AG08396 (cell line): ENCODE measurements around the gene PTPN14.

Experiments used
- DNase-seq: peaks from one replicate; pipeline ENCODE4 v3.0.0; 2012; ENCODE audit warnings: low spot score, mixed read lengths

The PTPN14 gene

GRCh38 chr1:214568328-214568727, 16.9 kb upstream of the PTPN14 start:
- no peak for DNase-seq

GRCh38 chr1:214567481-214567980, 16.1 kb upstream of the PTPN14 start:
- DNase-seq = no peak

- DNase-seq = peak; percentile 63
Measured at GRCh38 chr1:214566158-214567104, 15.0 kb upstream of the PTPN14 start.

- no peak for DNase-seq
Measured at GRCh38 chr1:214565310-214565709, 13.9 kb upstream of the PTPN14 start.

DNA sequence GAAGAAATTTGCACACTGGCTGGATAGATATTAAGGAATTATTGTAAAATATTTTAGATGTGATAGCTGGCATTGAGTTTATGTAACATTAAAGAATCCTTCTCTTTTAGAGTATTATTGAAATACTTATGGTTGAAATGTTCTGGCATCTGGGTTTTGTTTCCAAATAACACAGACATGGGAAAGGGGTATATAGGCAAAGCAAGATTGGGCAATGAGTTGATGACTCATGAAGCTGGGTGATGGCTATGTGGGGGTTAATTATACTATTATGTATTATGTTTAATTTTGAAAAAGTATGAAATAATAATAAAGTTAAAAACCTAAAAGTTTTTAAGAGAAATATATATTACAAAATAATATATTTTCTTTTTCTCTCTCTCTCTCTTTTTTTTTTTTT, 12.5 kb upstream of the PTPN14 start:
- DNase-seq = no peak

- peak; percentile 63 for DNase-seq
Measured at GRCh38 chr1:214557952-214558735, 6.7 kb upstream of the PTPN14 start.

- no peak for DNase-seq
Measured at GRCh38 chr1:214553142-214553710, 1.8 kb upstream of the PTPN14 start.

DNA sequence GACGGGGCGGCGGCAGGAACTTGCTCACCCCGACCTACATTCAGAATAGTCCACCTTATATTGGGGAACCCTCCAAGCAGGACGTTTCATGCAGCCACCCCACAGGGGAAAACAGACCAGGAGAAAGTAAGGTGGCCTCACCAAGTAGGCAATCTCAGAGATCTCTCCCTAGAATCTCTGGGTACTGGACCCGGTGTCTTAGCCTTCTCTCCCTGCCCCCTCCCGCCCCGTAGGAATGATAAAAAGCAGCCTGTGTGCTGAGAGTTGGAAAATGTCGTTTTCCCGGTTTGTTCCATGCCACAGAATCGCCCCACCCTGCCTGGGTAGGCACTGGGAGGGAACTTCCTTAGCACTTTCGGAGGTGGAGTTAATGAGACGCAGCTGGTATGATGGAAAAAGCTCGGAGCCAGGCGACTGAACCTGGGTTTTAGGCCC, 789 bp upstream of the PTPN14 start:
- peak; percentile 77 for DNase-seq

DNA sequence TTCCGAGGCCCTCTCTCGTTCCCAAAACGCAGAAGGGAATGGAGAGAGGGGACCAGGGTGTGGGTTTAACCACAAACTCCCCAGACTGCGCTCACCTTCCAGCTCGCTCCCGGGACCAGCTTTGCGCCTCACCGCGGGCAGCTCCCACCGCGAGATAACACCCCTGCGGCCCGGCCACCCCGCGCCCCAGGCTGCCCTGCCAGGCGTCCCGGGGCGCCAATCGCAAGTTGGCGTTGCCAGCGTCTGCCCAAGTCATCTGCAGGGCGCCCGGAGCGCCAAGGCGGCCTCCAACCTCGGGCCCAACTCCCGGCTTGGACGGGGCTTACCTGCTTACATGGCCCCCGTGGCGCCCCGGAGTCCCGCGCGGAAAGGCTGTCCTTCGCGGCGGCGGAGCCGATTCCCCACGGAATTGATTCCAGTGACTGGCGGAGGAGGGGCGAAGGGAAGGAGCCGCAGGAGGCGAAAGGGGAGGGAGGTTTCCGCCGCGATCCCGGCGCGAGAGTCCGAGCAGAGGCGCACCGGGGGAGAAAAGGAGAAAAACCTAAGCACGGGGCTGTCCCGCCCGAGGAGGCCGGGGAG, 456 bp downstream of the PTPN14 start:
- DNase-seq = no peak

DNA sequence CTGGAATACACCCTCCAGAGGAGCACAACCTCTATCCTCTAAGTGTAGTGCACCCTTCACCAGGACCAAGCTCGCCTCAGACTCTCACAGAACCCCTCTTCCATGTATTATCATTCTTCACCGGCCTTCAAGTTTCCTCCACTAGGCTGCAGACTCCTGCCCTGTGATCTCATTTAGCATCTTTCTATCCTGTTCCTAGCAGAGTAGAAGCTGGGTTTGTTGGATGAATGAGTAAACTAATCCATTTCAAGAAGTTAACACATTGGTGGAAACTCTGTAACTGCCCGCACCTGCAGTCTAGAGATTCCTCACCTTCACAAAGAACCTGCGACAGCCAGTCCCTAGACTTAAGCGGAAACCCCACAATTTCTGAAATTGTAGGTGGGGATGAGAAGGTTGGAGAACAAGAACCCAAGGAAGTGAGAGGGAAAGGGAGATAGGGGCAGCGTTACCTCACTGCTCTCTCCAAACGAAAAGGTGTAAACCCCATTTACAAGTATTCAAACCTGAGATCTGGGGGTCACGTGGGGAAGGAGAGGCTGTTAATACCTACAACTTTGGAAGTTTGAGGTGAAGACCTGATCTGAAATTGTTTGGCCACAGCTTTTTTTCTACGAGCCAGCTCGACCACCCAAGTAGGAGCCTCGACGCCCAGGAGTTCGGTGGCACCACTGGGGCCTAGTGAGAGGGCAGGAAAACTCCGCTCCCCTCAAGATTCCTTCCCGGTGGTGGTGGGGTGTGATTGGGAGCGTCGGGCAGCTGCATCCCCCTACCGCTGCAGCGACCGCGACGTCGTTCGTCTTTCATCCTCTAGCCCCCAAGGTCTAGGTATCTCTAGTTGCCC, 1.2 kb downstream of the PTPN14 start:
- DNase-seq = peak; percentile 31

- no peak for DNase-seq
Measured at GRCh38 chr1:214549604-214550003, 1.8 kb downstream of the PTPN14 start.

GRCh38 chr1:214548988-214549387, 2.4 kb downstream of the PTPN14 start:
- DNase-seq = peak; percentile 35

GRCh38 chr1:214548271-214548670, 3.1 kb downstream of the PTPN14 start:
- no peak for DNase-seq

DNA sequence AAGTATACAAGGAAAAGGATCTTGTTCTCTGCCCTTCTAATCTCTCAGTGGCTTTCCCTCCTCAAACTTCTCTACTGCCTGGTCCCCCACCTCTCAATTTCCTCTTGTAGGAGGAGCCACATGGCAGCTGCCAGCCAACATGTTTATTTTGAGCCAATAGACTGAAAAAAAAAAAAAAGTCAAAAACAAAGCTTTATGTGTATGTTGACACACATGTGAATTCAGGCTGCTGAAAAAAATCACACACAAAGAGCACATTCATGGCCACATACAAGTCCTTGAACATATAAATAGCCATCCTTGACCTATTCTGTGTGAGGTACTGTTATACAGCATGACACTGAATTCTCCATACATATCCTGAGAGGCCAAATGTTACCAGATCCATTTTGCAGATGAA, 3.7 kb downstream of the PTPN14 start:
- DNase-seq = no peak

GRCh38 chr1:214546886-214547641, 4.3 kb downstream of the PTPN14 start:
- no peak for DNase-seq

DNA sequence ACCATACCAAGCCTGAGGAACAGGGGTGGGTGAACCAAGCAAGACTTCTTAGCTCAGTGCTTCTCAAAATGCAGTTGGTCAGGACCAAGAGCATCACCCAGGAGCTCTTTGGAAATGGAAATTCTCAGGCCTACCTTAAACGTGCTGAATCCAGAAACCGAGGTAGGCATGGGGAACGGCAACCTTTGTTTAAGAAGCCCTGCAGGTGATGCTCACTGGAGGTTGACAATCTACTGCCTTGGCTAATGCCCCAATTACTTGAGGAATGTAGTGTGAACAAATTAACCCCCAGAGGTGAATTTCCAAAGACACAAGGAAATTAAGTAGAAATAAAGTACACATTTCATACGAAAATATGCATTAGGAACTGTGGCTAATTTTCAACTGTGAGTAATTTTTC, 5.3 kb downstream of the PTPN14 start:
- no peak for DNase-seq

- no peak for DNase-seq
Measured at GRCh38 chr1:214545293-214545692, 6.1 kb downstream of the PTPN14 start.

GRCh38 chr1:214544791-214545190, 6.6 kb downstream of the PTPN14 start:
- no peak for DNase-seq

DNA sequence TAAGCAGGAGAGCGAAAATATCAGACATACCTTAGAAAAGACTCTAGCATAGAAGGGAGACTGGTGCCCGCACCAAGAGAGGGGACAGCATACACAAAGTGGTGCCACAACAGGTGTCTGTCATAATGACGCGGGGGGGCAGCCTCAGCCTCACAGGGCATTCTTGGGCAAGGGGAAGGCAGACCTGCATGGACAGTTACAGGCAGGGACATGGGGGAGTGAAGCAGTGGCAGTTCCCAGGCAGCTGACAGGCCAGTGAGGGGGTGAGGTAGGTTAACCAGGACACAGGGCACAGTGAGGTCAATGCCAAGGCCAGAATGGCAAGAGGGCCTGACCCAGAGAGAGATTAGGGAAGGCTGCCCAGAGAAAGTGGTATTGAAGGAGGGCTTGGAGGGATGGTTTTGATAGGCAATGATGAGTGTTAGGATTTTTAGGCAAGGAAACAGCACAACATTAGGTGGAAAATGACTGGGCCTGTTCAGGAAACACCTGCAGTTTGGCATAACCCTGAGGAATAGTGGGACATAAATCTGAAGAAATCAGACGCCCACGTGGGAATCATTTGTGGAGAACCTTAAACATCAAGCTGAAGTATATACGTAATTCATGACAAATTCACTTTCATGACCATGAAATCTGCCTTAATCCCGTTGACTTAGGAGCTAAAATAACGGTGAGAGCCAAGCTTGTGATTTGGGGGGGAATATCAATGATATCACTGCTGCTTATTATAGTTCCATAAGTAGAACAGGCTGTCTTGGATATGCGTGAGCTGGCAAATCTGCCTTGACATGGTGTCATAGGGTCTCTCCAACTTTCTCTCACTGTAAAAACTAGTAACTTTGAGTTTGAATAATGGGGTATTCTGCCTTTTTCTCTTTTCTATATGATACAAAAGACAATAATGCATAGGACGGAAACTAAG, 8.9 kb downstream of the PTPN14 start:
- DNase-seq = no peak
